Endothelial cell of umbilical vein (primary cell): ENCODE results near the gene SLC30A1.

ENCODE experiments used
- CTCF ChIP-seq, 2 donors: IDR thresholded peaks; 1 replicate in 1 of 2; 2 replicates in 1 of 2; pipeline ENCODE4 v1.5.1; 2011; ENCODE audit warnings: low read length in 2 of 2, mild to moderate bottlenecking in 2 of 2, moderate library complexity in 2 of 2, control low read depth in 1 of 2, inconsistent platforms in 1 of 2, low read depth in 1 of 2; ENCODE audit not compliant: insufficient read depth in 1 of 2; ENCODE audit errors: extremely low read depth in 1 of 2
- JUN ChIP-seq: IDR thresholded peaks from 2 replicates; pipeline ENCODE4 v1.6.1; 2011; ENCODE audit warnings: borderline replicate concordance, low read depth; ENCODE audit not compliant: insufficient read length, insufficient read depth
- POLR2A ChIP-seq: IDR thresholded peaks from 2 replicates; pipeline ENCODE4 v1.6.1; 2012; ENCODE audit warnings: low read depth, mild to moderate bottlenecking, control low read depth, low read length

DNA sequence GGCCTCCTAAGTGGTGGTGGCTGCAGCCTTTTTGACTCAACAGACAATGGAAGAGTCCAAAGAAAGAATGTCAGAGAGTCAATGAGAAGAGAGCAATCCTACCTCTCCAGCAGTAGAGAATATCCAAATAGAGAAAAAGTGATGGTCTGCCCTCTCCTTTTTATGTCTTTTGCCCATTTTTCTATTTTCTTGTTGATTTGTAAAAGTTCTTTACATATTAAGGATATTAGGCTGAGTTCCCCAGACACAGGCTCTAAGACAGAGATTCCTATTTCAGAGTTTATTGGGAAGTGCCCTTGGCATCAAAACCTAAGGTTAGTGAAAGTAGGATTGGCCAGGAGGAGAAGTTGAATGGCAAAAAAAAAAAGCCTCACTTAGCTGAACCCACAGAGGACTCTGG is 20.3 kb upstream of the SLC30A1 start:
- TF ChIP-seq POLR2A (no peak), CTCF (IDR thresholded peaks at IDR 0.05; ENCODE audit: extremely low read depth in 1 of 2, insufficient read depth in 1 of 2, low read depth in 1 of 2, low read length in 2 of 2) (no peak), JUN (no peak)
